ENCODE data around the gene CTNND2. TPM values are rescaled to one million over a fixed set of nuclear protein-coding genes. Genes with fewer than 3 reads are reported as not detected.

CTNND2 gene
- total RNA-seq, 1 donor from 2014 or later, result 66.9 TPM

- no peak for DNase-seq
Observed at GRCh38 chr5:11240293-11241190, 663.7 kb downstream of the CTNND2 start.

GRCh38 chr5:11239261-11240015 is 664.8 kb downstream of the CTNND2 start:
- no peak for DNase-seq

DNA sequence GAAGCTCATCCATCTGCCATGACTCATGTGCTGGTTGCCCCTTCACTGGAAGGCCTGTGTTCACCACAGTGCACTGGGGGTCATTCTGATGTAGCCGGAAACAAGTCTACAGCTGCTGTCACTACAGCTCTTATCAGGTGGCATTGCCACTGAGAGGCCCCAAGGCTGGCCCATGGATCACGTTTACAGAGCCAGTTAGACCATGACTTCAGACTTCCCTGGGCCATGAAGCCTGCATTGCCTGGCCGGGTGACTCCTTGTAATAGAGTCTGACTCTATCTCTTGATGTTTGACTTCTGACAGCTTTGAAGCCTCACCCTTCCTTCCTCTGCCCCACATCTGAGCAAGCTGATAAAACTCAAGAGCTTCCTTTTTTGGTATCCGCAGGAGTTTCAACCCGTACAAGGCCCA is 669.7 kb downstream of the CTNND2 start:
- no peak for DNase-seq

- no peak for DNase-seq
Observed at GRCh38 chr5:11230890-11231289, 673.4 kb downstream of the CTNND2 start.

DNA sequence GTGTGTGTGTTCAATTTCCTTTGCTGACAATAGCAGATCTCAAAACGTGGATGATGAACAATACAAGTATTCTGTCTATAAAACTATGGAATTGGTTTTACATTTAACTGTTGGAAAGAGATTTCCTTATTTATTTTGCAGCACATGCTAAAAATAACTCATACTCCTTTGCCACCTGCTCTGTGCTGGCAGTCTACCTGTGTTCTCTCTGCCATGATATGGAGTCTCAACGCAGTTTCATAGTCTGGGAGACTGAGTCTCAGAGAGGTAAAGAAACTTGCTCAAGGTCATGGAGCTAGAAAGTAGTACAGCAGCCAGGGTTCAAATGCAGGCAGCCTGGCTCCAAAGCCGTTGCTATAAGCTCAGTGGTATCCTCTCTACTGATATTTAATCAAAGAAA is 677.2 kb downstream of the CTNND2 start:
- no peak for DNase-seq

DNA sequence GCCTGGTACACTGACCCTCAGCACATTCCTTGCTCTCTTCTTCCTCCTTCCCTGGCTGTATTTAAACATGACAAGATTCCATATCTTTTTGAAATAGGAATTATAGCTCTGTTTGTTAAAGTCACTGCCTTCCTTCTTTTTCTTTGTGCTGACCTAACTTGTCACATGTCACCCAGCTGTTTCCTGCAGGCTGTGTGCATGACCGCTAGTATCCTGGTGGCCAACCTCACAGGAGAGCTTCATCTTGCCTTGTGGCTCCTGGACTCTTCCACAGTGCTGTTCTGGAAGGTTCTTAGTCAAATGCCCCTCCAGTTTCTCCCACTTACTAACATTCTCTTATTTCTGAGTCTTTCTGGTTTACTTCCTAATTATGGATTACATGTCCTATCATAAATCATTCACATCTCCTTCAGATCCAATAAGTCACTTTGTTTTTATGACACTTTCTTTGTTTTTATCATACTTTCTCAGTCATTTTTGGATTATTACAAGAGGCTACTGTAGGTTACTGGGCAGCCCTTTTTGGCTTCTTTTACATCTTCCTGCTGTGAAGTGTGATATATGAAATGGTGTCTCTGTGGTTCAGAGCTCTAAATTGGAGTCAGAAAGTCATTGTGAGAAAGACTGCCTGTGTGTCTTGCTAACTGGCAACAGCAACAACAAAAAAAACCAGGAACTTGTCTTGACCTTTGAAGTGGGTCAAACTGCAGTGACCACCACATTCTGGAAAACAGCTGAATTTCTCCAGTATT is 679.6 kb downstream of the CTNND2 start:
- DNase-seq, result no peak

DNA sequence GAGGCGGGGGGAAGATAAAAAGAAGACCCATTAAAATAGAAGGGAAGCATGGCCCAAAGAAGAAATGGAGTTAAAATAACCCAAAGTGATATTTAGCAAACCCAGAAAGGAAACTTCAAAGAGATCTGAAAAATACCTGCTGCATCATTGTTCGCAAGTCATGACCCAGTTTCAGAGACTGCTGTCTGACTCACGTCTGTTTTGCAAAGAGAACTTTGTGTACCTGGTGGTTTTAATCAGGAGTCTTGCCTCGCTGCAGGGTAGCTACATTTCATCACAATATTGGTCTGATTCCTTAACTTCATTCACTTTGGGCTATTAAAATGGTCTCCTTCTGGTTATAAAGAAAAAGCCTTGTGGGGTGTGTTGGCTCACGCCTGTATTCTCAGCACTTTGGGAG is 682.1 kb downstream of the CTNND2 start:
- no peak for DNase-seq

- no peak for DNase-seq
Observed at GRCh38 chr5:11214864-11215644, 689.2 kb downstream of the CTNND2 start.

GRCh38 chr5:11212706-11213105 is 691.5 kb downstream of the CTNND2 start:
- DNase-seq, result no peak

DNA sequence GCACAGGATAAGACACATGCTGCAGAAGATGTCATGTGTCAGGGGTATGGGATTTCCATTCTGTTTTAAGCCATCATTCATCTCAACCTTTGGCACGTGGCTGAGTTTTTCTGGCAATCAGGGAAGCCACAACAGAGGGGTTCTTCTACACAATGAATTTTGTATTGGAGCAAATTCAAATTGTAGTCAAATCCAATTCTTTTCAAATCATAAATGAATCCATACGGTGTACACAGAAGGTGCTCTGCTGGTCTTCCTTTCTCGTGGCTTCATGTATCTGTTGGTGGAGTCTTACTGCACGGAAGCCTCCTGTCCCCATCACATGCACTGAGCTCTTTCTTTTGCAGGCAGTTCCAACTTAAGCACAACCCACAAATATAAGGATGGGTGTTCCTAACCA is 706.5 kb downstream of the CTNND2 start:
- DNase-seq, result no peak

DNA sequence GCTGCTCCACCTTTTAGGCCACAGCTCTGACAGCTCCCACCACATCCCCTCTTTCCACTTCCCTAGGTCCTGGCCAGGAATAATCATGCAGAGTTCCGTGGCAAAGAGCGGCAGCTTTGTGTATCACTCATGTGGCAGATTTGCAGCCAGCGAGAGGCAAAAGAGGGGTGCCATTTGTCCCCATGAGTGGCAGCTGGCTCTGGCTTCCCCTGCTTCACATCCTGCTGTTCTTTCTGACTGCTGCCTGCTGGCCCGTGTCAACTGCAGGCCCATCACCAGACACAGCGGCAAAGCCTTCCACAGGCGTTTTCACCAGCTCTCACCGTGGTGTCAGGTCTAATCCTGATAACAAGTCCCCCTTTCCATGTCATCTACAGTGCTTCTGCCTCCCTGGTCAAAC is 712.6 kb downstream of the CTNND2 start:
- DNase-seq, result peak; percentile 10

DNA sequence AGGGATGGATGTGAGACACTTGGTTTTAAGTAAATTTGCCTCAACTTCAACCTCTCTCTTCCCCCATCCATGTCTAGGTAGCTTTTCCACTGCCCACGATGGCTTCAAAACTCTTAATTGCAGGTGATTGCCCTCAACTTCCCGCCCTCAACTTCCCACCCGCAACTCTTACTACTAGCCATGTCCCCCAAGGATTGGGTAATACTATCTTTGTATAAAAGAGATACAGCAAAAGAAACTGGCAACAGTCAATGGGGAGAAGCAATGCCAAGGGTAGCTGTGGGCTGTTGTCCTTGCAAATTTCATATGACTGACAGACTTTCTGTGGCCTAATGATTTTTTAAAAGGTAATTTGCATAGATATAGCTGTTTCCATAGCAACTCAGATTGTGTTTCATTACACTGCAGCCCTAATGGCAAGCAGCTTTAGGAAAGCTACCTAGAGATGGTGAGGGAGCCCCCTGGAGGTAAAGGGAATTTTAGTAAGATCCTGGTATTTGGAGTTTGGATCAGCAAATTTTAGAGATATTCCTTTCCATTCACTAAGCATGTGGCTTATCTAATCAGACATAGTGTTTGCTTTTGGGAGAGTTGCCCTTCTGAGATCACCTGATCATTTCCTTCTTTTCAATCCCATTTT is 721.7 kb downstream of the CTNND2 start:
- DNase-seq, result no peak

DNA sequence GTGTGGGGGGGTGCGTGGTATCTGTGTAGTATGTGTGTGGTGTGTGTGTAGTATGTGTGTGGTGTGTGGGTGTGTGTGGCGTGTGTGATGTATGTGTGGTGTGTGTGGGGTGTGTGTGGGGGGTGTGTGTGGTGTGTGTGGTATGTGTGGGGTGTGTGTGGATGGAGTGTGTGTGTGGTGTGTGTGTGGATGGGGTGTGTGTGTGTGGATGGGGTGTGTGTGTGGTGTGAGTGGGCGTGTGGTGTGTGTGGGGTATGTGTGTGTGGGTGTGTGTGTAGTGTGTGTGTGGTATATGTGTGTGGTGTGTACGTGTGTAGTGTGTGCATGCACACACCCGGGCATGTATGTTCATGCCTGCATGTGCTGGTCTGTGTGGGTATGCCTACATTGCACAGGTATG is 722.3 kb downstream of the CTNND2 start:
- no peak for DNase-seq

DNA sequence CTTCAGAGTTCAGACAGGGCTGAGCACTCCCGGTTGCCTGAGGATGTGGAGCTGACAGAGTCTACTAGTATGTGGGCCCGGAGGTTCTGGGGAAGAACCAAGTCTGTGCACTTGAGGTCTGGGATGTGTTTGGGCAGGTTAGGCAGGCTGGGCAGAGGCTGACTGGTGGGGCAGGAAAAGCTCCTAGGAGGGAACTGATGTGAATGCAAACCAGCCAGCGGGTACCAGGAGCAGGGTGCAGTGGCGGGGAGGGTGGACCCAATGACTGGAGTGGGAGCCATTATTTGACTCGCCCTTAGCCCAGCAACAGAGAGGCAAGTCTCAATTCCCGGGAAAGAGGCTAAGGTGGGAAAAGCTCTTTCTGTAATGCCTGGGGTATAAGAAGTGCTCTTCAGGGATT is 723.4 kb downstream of the CTNND2 start:
- DNase-seq, result no peak

DNA sequence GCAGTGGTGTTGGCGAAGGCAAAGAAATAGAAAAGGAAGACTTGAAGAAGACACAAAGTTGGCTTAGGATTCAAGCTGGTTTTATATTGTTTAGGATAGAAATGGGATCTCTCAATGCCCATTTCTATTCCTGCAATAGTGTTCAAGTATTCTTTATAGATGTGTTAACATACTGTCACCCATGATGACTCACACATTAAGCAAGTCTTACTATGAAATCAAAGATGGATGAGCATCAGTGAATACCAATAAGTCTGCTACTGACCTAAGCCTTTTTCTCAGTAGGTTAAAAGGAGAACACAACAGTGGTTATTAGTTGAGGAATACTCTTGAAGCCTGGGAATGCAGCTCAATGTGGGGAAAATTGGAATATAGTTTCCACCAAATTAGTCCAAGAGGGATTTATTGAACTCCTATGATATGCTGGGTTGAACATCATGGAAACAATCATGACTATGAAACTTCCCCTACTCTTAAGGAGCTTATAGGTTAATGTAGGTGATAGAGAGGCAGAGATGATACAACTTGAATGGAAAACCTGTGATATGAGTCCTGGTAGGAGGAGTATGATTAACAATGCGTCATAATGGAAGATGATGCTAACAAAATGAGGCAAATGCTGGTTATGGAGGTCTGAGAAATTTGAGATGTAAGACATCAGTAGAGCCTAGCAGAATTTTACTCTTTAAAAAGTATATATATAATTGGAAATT is 726.1 kb downstream of the CTNND2 start:
- no peak for DNase-seq

DNA sequence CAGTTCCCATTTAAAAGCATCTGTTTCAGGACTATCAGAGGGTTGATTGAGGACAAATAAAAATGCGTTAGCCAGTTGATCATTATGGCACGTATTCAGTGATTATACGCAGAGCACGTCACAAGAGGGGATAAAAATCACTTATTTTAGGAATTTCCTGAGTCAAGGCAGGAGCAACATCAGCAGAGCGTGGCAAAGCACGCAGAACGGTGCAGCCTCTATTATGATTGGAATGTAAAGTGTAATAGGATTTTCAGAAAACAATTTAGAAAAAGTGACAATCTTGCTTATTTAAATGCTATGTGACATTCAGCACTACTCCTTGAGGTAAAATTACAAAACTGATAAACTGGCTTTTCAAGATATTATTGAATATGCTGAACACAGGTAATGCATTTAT is 729.7 kb downstream of the CTNND2 start:
- DNase-seq, result no peak

- no peak for DNase-seq
Observed at GRCh38 chr5:11172484-11172883, 731.8 kb downstream of the CTNND2 start.

- no peak for DNase-seq
Observed at GRCh38 chr5:11171236-11171635, 733.0 kb downstream of the CTNND2 start.

DNA sequence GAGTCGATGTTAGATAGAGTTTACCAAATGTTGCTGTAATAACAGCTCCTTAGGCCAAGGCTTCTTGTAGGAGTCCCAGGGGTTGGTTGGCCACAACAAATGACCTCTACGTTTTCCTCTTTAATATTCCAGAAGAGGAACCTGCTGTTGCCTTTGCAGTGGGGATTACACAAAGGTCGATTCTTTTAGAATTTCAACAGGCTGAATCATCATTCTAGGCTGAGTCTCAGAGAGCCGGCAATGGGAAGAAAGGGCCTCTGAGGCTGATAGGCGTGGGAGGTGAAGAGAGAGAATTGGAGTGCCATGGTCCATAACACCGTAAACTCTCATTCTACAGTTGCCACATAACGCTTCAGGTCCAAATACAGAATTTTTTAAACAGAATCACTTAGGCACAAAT is 737.3 kb downstream of the CTNND2 start:
- DNase-seq, result peak; percentile 8

GRCh38 chr5:11164531-11165294 is 739.5 kb downstream of the CTNND2 start:
- peak; percentile 20 for DNase-seq
